Bronchial epithelial cell (primary cell): ENCODE results near the gene VTI1A. TPM values are rescaled to one million over a fixed set of nuclear protein-coding genes. Genes with fewer than 3 reads are reported as not detected.

Source experiments
- DNase-seq: peaks from one replicate; pipeline ENCODE4 v3.0.0-alpha.2; 2010; ENCODE audit warnings: low read depth
- FAIRE-seq: peaks from 2 replicates; lab custom pipeline; 2011; peaks lifted over from hg19 to GRCh38; lab: Jason Lieb, UNC
- H3K27me3 ChIP-seq: 2 replicates; pipeline ENCODE4 v1.5.1; 2011; ENCODE audit warnings: low read length; ENCODE audit not compliant: control insufficient read depth, insufficient read depth
- H3K36me3 ChIP-seq: 2 replicates; pipeline ENCODE4 v1.5.1; 2011; ENCODE audit warnings: low read length; ENCODE audit not compliant: control insufficient read depth, insufficient read depth
- H3K4me3 ChIP-seq: 2 replicates; pipeline ENCODE4 v1.5.1; 2011; ENCODE audit warnings: mild to moderate bottlenecking, low read depth, low read length, control low read depth
- total RNA-seq: library from RNA; depleted of rRNA; stranded (reverse); fragments of >200 nt; gene quantifications from 2 replicates; pipeline ENCODE4 v1.2.1, GENCODE V29; 2014
- TF ChIP-seq, protein P1 (sequence below): IDR thresholded peaks from 2 replicates; pipeline ENCODE4 v1.5.1; 2011; ENCODE audit warnings: mild to moderate bottlenecking, moderate library complexity, low read length, control low read depth, inconsistent platforms; ENCODE audit not compliant: insufficient read depth, severe bottlenecking

Gene VTI1A
- total RNA-seq, 1 donor from 2014 or later, result 36.6 TPM

GRCh38 chr10:112750427-112751167 is 303.6 kb downstream of the VTI1A start:
- TF ChIP-seq, protein P1, sequence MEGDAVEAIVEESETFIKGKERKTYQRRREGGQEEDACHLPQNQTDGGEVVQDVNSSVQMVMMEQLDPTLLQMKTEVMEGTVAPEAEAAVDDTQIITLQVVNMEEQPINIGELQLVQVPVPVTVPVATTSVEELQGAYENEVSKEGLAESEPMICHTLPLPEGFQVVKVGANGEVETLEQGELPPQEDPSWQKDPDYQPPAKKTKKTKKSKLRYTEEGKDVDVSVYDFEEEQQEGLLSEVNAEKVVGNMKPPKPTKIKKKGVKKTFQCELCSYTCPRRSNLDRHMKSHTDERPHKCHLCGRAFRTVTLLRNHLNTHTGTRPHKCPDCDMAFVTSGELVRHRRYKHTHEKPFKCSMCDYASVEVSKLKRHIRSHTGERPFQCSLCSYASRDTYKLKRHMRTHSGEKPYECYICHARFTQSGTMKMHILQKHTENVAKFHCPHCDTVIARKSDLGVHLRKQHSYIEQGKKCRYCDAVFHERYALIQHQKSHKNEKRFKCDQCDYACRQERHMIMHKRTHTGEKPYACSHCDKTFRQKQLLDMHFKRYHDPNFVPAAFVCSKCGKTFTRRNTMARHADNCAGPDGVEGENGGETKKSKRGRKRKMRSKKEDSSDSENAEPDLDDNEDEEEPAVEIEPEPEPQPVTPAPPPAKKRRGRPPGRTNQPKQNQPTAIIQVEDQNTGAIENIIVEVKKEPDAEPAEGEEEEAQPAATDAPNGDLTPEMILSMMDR, result no peak
- H3K27me3 ChIP-seq, result no peaks in the 10 kb centered on the region
- FAIRE-seq, result no peak

GRCh38 chr10:112751651-112752050 is 304.6 kb downstream of the VTI1A start:
- Histone ChIP-seq H3K27me3 (no peaks in the 10 kb centered on the region), H3K36me3 (no peaks in the 10 kb centered on the region), H3K4me3 (no peak overlapping the region)
- TF ChIP-seq, protein P1, result no peak
- FAIRE-seq (no peak), DNase-seq (no peak)

More at GRCh38 chr10:112750427-112751167, 303.6 kb downstream of the VTI1A start:
- no peak for DNase-seq
- Histone ChIP-seq H3K36me3 (no peaks in the 10 kb centered on the region), H3K4me3 (no peak overlapping the region)

DNA sequence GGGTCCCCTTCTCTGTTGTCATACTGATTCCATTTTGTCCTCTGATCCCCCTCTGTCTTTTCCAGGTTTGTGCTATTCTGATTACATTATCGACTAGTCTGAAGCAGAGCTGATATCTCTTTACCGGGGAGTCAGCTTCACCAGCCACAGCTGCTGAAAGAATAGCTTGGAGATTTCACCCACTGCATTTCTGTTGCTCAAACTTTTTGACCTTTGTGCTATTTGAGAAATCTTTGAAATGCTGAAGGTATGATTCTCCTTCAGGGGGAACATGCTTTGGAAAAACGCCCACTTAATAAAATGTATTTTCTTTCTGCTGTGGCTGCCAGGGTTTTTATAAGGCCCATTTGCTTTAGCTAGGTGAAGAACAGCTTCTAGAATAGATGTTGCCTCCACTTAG is 305.3 kb downstream of the VTI1A start:
- TF ChIP-seq, protein P1, result no peak
- FAIRE-seq (no peak), DNase-seq (no peak)
- H3K36me3 ChIP-seq, result no peaks in the 10 kb centered on the region
- H3K4me3 ChIP-seq, result no peak overlapping the region
- no peaks in the 10 kb centered on the region for H3K27me3 ChIP-seq

GRCh38 chr10:112753961-112754411 is 307.0 kb downstream of the VTI1A start:
- Histone ChIP-seq H3K4me3 (no peak overlapping the region), H3K36me3 (no peaks in the 10 kb centered on the region), H3K27me3 (no peaks in the 10 kb centered on the region)
- TF ChIP-seq, protein P1, result no peak
- FAIRE-seq (no peak), DNase-seq (peak; percentile 13)

DNA sequence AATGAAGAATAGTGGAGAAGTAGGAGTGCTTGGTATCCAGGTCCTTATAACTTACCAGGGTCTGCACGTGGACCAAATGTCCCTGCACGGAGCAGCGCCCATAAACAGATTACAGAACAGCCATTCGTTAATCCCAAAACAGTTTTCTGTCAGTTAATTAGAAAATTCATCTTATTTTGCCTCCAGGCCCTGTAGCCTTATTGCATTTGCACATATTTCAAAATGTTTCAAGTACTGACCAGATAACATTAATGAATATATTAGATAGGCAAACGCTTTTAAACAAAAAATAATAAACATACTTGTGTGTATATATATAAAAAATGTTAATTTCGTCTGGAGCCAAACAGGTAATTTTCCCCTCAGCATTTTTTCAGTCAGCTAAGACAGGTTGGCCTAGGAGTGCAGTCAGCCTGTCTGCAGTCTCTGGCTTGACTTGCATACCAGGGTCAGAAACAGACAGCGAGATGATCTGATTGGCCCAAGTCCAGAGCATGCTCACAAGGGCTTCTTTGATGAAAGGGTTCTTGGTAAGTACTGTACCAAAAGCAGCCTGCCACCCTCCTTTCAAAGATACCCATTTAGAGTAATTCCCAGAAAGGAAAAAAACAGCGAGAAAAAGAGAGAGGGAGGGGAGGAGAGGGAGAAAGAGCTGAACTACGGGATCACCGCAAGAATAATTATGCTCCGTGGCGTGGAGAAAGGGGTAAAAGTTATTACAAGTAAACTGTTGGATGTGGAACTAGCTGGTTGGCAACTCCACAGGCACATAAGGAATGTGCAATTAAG is 308.6 kb downstream of the VTI1A start:
- TF ChIP-seq, protein P1, result no peak
- Histone ChIP-seq H3K27me3 (no peaks in the 10 kb centered on the region), H3K4me3 (no peak overlapping the region), H3K36me3 (no peaks in the 10 kb centered on the region)
- FAIRE-seq, result no peak
- DNase-seq, result no peak
